HL-60 (cell line): ENCODE results near the gene MPDU1.

ENCODE experiments used
- DNase-seq, 2 experiments: peaks; one replicate each; pipeline ENCODE4 v3.0.0-alpha.2; 2010 to 2020; ENCODE audit warnings: low read depth in 1 of 2, low spot score in 1 of 2
- H3K27ac ChIP-seq: fragments of 250-450 bp; sonication (Bioruptor Pico); replicated peaks from 2 replicates; pipeline ENCODE4 v1.5.1; 2020; ENCODE audit warnings: mild to moderate bottlenecking, moderate library complexity
- H3K27me3 ChIP-seq: fragments of 250-450 bp; sonication (Bioruptor Pico); 2 replicates; pipeline ENCODE4 v1.5.1; 2021; ENCODE audit warnings: mild to moderate bottlenecking, moderate library complexity; ENCODE audit not compliant: insufficient read depth, poor library complexity, severe bottlenecking
- H3K4me3 ChIP-seq: replicated peaks from 2 replicates; pipeline ENCODE4 v1.5.1; 2011; ENCODE audit warnings: mild to moderate bottlenecking, control low read depth, low read length; ENCODE audit not compliant: insufficient read depth
- GABPA ChIP-seq: IDR thresholded peaks from 2 replicates; pipeline ENCODE4 v1.6.1; 2012; ENCODE audit warnings: low read depth
- POLR2AphosphoS5 ChIP-seq: IDR thresholded peaks from 2 replicates; pipeline ENCODE4 v1.6.1; 2012; ENCODE audit warnings: low read depth
- SPI1 ChIP-seq: IDR thresholded peaks from 2 replicates; pipeline ENCODE4 v1.6.1; 2012; ENCODE audit warnings: low read depth, mild to moderate bottlenecking, borderline replicate concordance
- TF ChIP-seq, protein P1 (sequence below): IDR thresholded peaks from one replicate; pipeline ENCODE4 v1.5.1; 2011; ENCODE audit warnings: low read length, control low read depth, inconsistent platforms; ENCODE audit not compliant: insufficient read depth
- TF ChIP-seq, protein P2 (sequence below): IDR thresholded peaks from 2 replicates; pipeline ENCODE4 v1.6.1; 2012; ENCODE audit warnings: low read depth; ENCODE audit not compliant: insufficient replicate concordance

MPDU1 gene

DNA sequence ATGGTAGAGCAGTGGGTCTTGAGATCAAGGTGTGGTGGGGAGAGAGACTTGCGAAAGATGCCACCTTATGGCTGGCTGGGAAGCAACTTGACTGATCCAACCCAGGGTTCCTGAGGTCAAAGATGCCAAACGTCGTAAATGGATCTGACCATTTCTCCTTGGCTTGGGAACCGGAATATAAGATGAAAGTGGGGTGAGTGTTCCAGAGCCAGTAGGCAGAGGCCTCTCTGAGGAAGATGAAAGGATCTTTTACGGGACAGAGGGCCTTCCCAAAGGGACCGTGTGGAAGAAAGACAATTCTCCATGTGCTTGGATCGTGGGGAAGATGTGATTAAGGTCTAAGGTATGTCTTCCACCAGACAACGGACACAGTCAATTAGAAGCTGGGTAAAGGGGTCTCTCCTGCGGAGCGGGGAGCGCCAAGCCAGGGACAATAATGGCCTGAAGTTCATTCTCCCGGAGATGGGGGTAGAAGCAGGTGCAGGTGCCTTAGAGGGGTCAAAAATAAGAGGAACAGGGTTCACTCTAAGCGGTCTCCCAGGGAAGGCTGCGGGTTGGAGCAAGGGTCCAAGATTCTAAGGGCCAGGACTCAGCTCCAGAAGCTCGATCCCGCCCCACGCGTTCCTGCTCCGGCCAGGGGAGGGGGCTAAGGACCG lies 30.2 kb downstream of the MPDU1 start:
- TF ChIP-seq POLR2AphosphoS5 (no peak), GABPA (no peak), SPI1 (no peak)
- TF ChIP-seq, protein P1, sequence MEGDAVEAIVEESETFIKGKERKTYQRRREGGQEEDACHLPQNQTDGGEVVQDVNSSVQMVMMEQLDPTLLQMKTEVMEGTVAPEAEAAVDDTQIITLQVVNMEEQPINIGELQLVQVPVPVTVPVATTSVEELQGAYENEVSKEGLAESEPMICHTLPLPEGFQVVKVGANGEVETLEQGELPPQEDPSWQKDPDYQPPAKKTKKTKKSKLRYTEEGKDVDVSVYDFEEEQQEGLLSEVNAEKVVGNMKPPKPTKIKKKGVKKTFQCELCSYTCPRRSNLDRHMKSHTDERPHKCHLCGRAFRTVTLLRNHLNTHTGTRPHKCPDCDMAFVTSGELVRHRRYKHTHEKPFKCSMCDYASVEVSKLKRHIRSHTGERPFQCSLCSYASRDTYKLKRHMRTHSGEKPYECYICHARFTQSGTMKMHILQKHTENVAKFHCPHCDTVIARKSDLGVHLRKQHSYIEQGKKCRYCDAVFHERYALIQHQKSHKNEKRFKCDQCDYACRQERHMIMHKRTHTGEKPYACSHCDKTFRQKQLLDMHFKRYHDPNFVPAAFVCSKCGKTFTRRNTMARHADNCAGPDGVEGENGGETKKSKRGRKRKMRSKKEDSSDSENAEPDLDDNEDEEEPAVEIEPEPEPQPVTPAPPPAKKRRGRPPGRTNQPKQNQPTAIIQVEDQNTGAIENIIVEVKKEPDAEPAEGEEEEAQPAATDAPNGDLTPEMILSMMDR: no peak
- TF ChIP-seq, protein P2, sequence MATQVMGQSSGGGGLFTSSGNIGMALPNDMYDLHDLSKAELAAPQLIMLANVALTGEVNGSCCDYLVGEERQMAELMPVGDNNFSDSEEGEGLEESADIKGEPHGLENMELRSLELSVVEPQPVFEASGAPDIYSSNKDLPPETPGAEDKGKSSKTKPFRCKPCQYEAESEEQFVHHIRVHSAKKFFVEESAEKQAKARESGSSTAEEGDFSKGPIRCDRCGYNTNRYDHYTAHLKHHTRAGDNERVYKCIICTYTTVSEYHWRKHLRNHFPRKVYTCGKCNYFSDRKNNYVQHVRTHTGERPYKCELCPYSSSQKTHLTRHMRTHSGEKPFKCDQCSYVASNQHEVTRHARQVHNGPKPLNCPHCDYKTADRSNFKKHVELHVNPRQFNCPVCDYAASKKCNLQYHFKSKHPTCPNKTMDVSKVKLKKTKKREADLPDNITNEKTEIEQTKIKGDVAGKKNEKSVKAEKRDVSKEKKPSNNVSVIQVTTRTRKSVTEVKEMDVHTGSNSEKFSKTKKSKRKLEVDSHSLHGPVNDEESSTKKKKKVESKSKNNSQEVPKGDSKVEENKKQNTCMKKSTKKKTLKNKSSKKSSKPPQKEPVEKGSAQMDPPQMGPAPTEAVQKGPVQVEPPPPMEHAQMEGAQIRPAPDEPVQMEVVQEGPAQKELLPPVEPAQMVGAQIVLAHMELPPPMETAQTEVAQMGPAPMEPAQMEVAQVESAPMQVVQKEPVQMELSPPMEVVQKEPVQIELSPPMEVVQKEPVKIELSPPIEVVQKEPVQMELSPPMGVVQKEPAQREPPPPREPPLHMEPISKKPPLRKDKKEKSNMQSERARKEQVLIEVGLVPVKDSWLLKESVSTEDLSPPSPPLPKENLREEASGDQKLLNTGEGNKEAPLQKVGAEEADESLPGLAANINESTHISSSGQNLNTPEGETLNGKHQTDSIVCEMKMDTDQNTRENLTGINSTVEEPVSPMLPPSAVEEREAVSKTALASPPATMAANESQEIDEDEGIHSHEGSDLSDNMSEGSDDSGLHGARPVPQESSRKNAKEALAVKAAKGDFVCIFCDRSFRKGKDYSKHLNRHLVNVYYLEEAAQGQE: no peak
- no peak for DNase-seq
- H3K4me3 ChIP-seq: no peak overlapping the region
- no peak overlapping the region for H3K27ac ChIP-seq
- no peaks in the 10 kb centered on the region for H3K27me3 ChIP-seq

DNA sequence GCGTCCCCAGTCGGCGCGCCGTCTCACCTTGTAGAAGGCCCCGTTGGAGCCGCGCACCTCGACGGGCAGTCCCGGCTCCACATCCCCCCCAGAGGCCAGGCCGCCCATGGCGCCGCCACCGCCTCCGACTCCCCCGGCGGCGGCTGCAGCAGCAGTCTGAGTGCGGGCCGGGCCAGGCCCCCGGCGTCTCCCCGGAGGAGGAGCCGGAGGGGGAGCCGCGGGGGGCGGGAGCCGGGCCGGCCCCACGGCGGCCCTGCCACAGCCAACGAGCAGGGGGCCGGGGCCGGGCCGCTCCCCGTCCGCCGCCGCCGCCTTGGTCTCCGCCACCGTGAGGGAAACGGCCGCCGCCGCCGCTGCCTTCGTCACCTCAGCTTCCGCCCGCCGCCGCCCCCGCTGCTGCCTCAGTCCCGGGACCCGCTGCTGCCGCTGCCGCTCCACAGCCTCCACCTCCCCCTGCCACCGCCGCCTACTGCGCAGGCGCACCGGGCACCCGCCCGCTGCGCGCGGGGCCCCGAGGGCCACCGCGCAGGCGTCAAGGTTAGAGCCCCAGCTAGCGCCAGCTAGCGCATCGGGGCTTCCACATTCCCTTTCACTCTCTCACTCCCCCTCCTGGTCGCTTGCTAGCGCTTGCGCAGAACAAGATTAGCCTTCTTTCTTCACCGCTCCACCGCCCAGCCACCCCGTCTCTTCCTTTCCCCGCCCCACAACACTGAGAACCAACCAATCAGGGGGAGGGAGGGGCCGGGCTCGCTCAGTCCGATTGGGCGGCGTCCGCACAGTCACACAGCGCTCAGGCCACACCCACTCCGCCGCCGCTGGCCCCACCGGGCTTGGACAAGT lies 31.0 kb downstream of the MPDU1 start, which contains the start of gene FXR2:
Gene FXR2, minus strand, starts transcription at position 473 of the 840 bp plus-strand sequence. Its CDS starts 365 bp downstream, at position 108.
- Histone ChIP-seq H3K4me3 (no peak within 1 kb of the TSS), H3K27ac (no peak within 1 kb of the TSS), H3K27me3 (no peaks in the 10 kb centered on the region)
- peak in 1 of 2 experiments; percentile 0 for DNase-seq
- TF ChIP-seq GABPA (no peak), SPI1 (no peak), POLR2AphosphoS5 (no peak)
- TF ChIP-seq, protein P2: no peak
- TF ChIP-seq, protein P1: no peak

DNA sequence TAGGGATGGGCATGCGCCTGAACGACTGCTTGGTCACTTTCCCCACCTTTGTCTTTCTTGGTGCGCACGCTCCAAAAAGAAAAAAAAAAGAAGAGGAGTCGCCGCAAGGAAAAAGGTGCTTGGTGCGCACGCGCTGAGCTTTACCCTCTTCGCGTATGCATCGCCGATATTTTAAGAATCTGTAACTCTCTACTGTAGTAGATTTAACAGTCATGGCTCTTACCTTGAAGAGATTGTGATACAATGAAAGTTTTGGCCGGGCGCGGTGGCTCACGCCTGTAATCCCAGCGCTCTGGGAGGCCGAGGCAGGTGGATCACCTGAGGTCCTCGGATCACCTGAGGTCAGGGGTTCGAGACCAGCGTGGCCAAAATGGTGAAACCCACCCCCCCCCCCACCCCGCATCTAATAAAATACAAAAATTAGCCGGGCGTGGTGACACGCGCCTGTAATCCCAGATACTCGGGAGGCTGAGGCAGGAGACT lies 31.7 kb downstream of the MPDU1 start:
- Histone ChIP-seq H3K27ac (no peak overlapping the region), H3K4me3 (no peak overlapping the region)

More for the DNA sequence above, 31.7 kb downstream of the MPDU1 start:
- TF ChIP-seq POLR2AphosphoS5: no peak
- TF ChIP-seq SPI1: no peak
- TF ChIP-seq, protein P1: no peak
- TF ChIP-seq GABPA: no peak
- TF ChIP-seq, protein P2: no peak
- H3K27me3 ChIP-seq: no peaks in the 10 kb centered on the region
- no peak for DNase-seq
